Vagina (tissue), 2 donors: ENCODE data around the gene MT1H.

ENCODE experiments used
- POLR2A ChIP-seq, 2 donors: fragments of 450-650 bp; IDR thresholded peaks; one replicate each; pipeline ENCODE4 v1.6.1; 2017; ENCODE audit warnings: antibody characterized with exemption in 2 of 2, mild to moderate bottlenecking in 2 of 2, moderate library complexity in 2 of 2
- POLR2AphosphoS5 ChIP-seq, 2 donors: sonication (generic); formaldehyde crosslinking; IDR thresholded peaks; one replicate each; pipeline ENCODE4 v1.9.0; 2017; ENCODE audit warnings: antibody characterized with exemption in 2 of 2, mild to moderate bottlenecking in 2 of 2, low read depth in 1 of 2; ENCODE audit not compliant: insufficient read depth in 1 of 2
- TF ChIP-seq, protein P1 (sequence below), 3 experiments: fragments of 450-650 bp in 2 of 3; fragments of 200-600 bp in 1 of 3; sonication (generic) in 1 of 3; IDR thresholded peaks; one replicate each; pipeline ENCODE4 v1.5.1; 2017 to 2019; ENCODE audit warnings: antibody characterized with exemption in 3 of 3, mild to moderate bottlenecking in 2 of 3, moderate library complexity in 2 of 3

DNA sequence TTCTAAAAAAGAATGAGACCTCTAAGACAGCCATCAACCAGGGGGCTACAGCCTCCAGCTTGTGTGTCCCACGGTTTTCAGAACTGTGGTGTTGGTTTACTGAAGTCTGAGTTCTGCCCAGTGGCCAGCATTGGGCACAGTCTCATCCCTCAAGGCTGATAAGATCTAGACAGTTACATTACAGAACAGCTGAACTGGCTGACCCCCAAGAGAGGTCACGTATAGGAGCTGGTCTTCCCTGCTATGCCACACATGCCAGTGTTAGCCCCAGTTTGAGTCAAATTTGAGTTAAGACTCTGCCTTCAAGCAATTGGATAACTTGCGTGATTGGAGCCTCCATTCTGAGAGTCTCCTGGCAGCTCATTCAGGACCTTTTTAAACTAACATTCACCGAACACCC, 45.5 kb downstream of the MT1H start:
- TF ChIP-seq, protein P1, sequence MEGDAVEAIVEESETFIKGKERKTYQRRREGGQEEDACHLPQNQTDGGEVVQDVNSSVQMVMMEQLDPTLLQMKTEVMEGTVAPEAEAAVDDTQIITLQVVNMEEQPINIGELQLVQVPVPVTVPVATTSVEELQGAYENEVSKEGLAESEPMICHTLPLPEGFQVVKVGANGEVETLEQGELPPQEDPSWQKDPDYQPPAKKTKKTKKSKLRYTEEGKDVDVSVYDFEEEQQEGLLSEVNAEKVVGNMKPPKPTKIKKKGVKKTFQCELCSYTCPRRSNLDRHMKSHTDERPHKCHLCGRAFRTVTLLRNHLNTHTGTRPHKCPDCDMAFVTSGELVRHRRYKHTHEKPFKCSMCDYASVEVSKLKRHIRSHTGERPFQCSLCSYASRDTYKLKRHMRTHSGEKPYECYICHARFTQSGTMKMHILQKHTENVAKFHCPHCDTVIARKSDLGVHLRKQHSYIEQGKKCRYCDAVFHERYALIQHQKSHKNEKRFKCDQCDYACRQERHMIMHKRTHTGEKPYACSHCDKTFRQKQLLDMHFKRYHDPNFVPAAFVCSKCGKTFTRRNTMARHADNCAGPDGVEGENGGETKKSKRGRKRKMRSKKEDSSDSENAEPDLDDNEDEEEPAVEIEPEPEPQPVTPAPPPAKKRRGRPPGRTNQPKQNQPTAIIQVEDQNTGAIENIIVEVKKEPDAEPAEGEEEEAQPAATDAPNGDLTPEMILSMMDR (IDR thresholded peaks at IDR 0.05), result no peak
- TF ChIP-seq POLR2A (IDR thresholded peaks at IDR 0.05) (no peak), POLR2AphosphoS5 (IDR thresholded peaks at IDR 0.05; ENCODE audit: insufficient read depth in 1 of 2, low read depth in 1 of 2) (no peak)
